CD14-positive monocyte (primary cell): Measurements from ENCODE around the gene OBSCN. TPM values are rescaled to one million over a fixed set of nuclear protein-coding genes. Genes with fewer than 3 reads are reported as not detected.

Experiments
- DNase-seq, 3 donors: peaks; one replicate each; pipeline ENCODE4 v3.0.0-alpha.2; 2011 to 2022
- H2AFZ ChIP-seq: 2 replicates; pipeline ENCODE4 v1.6.0; 2012; ENCODE audit warnings: mild to moderate bottlenecking, low read depth, low read length, inconsistent platforms; ENCODE audit not compliant: insufficient read depth, poor library complexity, severe bottlenecking
- H3K27ac ChIP-seq, 2 donors: 1 replicate in 1 of 2; 2 replicates in 1 of 2; pipeline ENCODE4 v1.5.1; 2012 to 2013; ENCODE audit warnings: low read length in 2 of 2, control low read depth in 1 of 2, inconsistent platforms in 1 of 2, low read depth in 1 of 2, mild to moderate bottlenecking in 1 of 2
- H3K27me3 ChIP-seq, 2 donors: one replicate each; pipeline versions ENCODE4 v1.6.0 to v1.6.1; 2011 to 2013; ENCODE audit warnings: low read length in 2 of 2; ENCODE audit not compliant: control insufficient read depth in 2 of 2, insufficient read depth in 2 of 2
- H3K36me3 ChIP-seq, 2 donors: replicated peaks in 1 of 2; 1 replicate in 1 of 2; 2 replicates in 1 of 2; pipeline versions ENCODE4 v1.5.1 to v1.6.1; 2012 to 2013; ENCODE audit warnings: low read length in 2 of 2, control low read depth in 1 of 2, inconsistent platforms in 1 of 2, mild to moderate bottlenecking in 1 of 2; ENCODE audit not compliant: insufficient read depth in 2 of 2, control insufficient read depth in 1 of 2
- H3K4me1 ChIP-seq, 2 donors: 1 replicate in 1 of 2; 2 replicates in 1 of 2; pipeline versions ENCODE4 v1.5.1 to v1.6.1; 2012 to 2013; ENCODE audit warnings: low read length in 2 of 2, control low read depth in 1 of 2, inconsistent platforms in 1 of 2, mild to moderate bottlenecking in 1 of 2, moderate library complexity in 1 of 2; ENCODE audit not compliant: insufficient read depth in 2 of 2, control insufficient read depth in 1 of 2
- H3K4me2 ChIP-seq: replicated peaks from 2 replicates; pipeline ENCODE3; 2012; ENCODE audit warnings: low read length, moderate library complexity, mild to moderate bottlenecking; ENCODE audit not compliant: poor library complexity, severe bottlenecking; ENCODE audit errors: extremely low read depth
- H3K4me3 ChIP-seq, 3 experiments: fragments of 200-600 bp in 1 of 3; sonication (generic) in 1 of 3; replicated peaks in 1 of 3; 1 replicate in 2 of 3; 2 replicates in 1 of 3; pipeline ENCODE4 v1.5.1; 2011 to 2013; ENCODE audit warnings: low read length in 3 of 3, mild to moderate bottlenecking in 3 of 3, control low read depth in 2 of 3, low read depth in 2 of 3, inconsistent platforms in 1 of 3, moderate library complexity in 1 of 3
- H3K79me2 ChIP-seq: 2 replicates; pipeline ENCODE4 v1.6.0; 2012; ENCODE audit warnings: mild to moderate bottlenecking, control low read depth, inconsistent platforms, low read length, moderate library complexity; ENCODE audit not compliant: insufficient read depth
- H3K9ac ChIP-seq: 2 replicates; pipeline ENCODE4 v1.6.0; 2017; ENCODE audit warnings: low read length, mild to moderate bottlenecking; ENCODE audit not compliant: insufficient read depth, poor library complexity, severe bottlenecking
- H3K9me3 ChIP-seq, 2 donors: replicated peaks in 1 of 2; 1 replicate in 1 of 2; 2 replicates in 1 of 2; pipeline versions ENCODE4 v1.5.1 to v1.6.1; 2012 to 2013; ENCODE audit warnings: low read length in 2 of 2, control low read depth in 1 of 2; ENCODE audit not compliant: control insufficient read depth in 1 of 2, insufficient read depth in 1 of 2
- H4K20me1 ChIP-seq: 2 replicates; pipeline ENCODE4 v1.6.0; 2012; ENCODE audit warnings: mild to moderate bottlenecking, low read length, control low read depth, moderate library complexity; ENCODE audit not compliant: insufficient read depth
- H3K27ac Mint-ChIP-seq, 7 donors: one replicate each; pipeline ENCODE4 v1.8.0; 2020; ENCODE audit warnings: mild to moderate bottlenecking in 7 of 7, mixed read lengths in 7 of 7, moderate library complexity in 6 of 7, inconsistent platforms in 2 of 7
- H3K27me3 Mint-ChIP-seq, 3 donors: one replicate each; pipeline ENCODE4 v1.8.0; 2021 to 2022; ENCODE audit warnings: low read depth in 3 of 3, mild to moderate bottlenecking in 3 of 3, mixed read lengths in 3 of 3, moderate library complexity in 3 of 3, inconsistent platforms in 1 of 3
- H3K36me3 Mint-ChIP-seq, 2 donors: one replicate each; pipeline ENCODE4 v1.8.0; 2020; ENCODE audit warnings: mixed read lengths in 2 of 2, inconsistent platforms in 1 of 2, mild to moderate bottlenecking in 1 of 2
- H3K4me1 Mint-ChIP-seq: one replicate; pipeline ENCODE4 v1.8.0; 2020; ENCODE audit warnings: mild to moderate bottlenecking, mixed read lengths
- H3K4me3 Mint-ChIP-seq, 2 donors: one replicate each; pipeline ENCODE4 v1.8.0; 2020; ENCODE audit warnings: mild to moderate bottlenecking in 2 of 2, mixed read lengths in 2 of 2, moderate library complexity in 1 of 2
- H3K9me3 Mint-ChIP-seq, 7 donors: one replicate each; pipeline ENCODE4 v1.8.0; 2020 to 2022; ENCODE audit warnings: mixed read lengths in 7 of 7, mild to moderate bottlenecking in 6 of 7, moderate library complexity in 6 of 7, inconsistent platforms in 2 of 7
- WGBS: methylation state at CpG from one replicate; pipeline ENCODE4 v1.1.5; 2013; ENCODE audit warnings: missing lambda C conversion rate; ENCODE audit not compliant: insufficient coverage; 5-methylcytosine and 5-hydroxymethylcytosine counted together
- intact Hi-C, 2 donors: fragments of 100-400 bp; cut with micrococcal nuclease; formaldehyde crosslinking; loops; one replicate each; pipeline versions ENCODE4 v1.15.0 to v1.15.1; 2023
- polyA plus RNA-seq, 3 donors: library from polyadenylated mRNA; depleted of rRNA in 1 of 3; unstranded in 2 of 3; stranded (reverse) in 1 of 3; fragments of 300-500 nt in 2 of 3; fragments of >200 nt in 1 of 3; fragmentation: Illumina TruSeq in 2 of 3; gene quantifications; 1 replicate in 2 of 3; 2 replicates in 1 of 3; pipeline ENCODE4 v1.2.3, GENCODE V29; 2012 to 2021
- TF ChIP-seq, protein P1 (sequence below): fragments of 200-600 bp; IDR thresholded peaks from one replicate; pipeline ENCODE4 v1.8.0; 2022; ENCODE audit warnings: antibody characterized with exemption, mild to moderate bottlenecking

Gene OBSCN
- polyA plus RNA-seq, 3 donors, result 0.57 to 1.5 (median 0.76) TPM

- Histone ChIP-seq H3K36me3 (peaks cover 3 to 14% of the 10 kb centered on the region in 2 donors), H3K79me2 (peaks cover 15% of the 10 kb centered on the region), H4K20me1 (peaks cover 4% of the 10 kb centered on the region), H2AFZ (no peak overlapping the region), H3K4me2 (no peak overlapping the region), H3K4me1 (peaks cover 16 to 25% of the 10 kb centered on the region in 2 donors), H3K27ac (no peak overlapping the region), H3K9me3 (peaks cover 0 to 12% of the 10 kb centered on the region in 2 donors), H3K9ac (no peak overlapping the region), H3K4me3 (no peak overlapping the region), H3K27me3 (peaks cover 17 to 31% of the 10 kb centered on the region in 2 donors)
- Mint-ChIP-seq H3K27ac (no peak overlapping the region), H3K27me3 (peaks cover 26 to 31% (median 31%) of the 10 kb centered on the region in 3 donors), H3K36me3 (peaks cover 19 to 27% of the 10 kb centered on the region in 2 donors), H3K9me3 (peaks cover 0 to 9% (median 4%) of the 10 kb centered on the region in 7 donors), H3K4me3 (no peak overlapping the region), H3K4me1 (peaks cover 35% of the 10 kb centered on the region)
- 89% methylated on average over 8 of the region's 9 CpGs for WGBS
- DNase-seq, result no peak
- TF ChIP-seq, protein P1, sequence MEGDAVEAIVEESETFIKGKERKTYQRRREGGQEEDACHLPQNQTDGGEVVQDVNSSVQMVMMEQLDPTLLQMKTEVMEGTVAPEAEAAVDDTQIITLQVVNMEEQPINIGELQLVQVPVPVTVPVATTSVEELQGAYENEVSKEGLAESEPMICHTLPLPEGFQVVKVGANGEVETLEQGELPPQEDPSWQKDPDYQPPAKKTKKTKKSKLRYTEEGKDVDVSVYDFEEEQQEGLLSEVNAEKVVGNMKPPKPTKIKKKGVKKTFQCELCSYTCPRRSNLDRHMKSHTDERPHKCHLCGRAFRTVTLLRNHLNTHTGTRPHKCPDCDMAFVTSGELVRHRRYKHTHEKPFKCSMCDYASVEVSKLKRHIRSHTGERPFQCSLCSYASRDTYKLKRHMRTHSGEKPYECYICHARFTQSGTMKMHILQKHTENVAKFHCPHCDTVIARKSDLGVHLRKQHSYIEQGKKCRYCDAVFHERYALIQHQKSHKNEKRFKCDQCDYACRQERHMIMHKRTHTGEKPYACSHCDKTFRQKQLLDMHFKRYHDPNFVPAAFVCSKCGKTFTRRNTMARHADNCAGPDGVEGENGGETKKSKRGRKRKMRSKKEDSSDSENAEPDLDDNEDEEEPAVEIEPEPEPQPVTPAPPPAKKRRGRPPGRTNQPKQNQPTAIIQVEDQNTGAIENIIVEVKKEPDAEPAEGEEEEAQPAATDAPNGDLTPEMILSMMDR, result no peak
- intact Hi-C loops, result loop anchor here in 1 of 2 donors (5.0 kb wide), 1 partner anchor 36 kb away; no protein-coding TSS in a partner anchor
Measured at GRCh38 chr1:228411548-228412430, 203.9 kb downstream of the OBSCN start.

- Histone ChIP-seq H3K4me1 (peaks cover 7 to 11% of the 10 kb centered on the region in 2 donors), H3K27ac (no peak overlapping the region), H3K4me2 (no peak overlapping the region), H2AFZ (no peak overlapping the region), H3K9me3 (peaks cover 0 to 12% of the 10 kb centered on the region in 2 donors), H4K20me1 (peaks cover 7% of the 10 kb centered on the region), H3K27me3 (peaks cover 31 to 48% of the 10 kb centered on the region in 2 donors), H3K36me3 (peaks cover 3 to 14% of the 10 kb centered on the region in 2 donors), H3K4me3 (no peak overlapping the region), H3K9ac (no peak overlapping the region), H3K79me2 (peaks cover under 1% of the 10 kb centered on the region)
- intact Hi-C loops, result loop anchor here in 1 of 2 donors (5.0 kb wide), 1 partner anchor 34 kb away; no protein-coding TSS in a partner anchor
- Mint-ChIP-seq H3K27ac (peak overlapping the region in 1 of 7 donors; percentile 10), H3K36me3 (peaks cover 19 to 27% of the 10 kb centered on the region in 2 donors), H3K4me3 (no peak overlapping the region), H3K9me3 (peaks cover 0 to 9% (median 4%) of the 10 kb centered on the region in 7 donors), H3K27me3 (peaks cover 43 to 48% (median 46%) of the 10 kb centered on the region in 3 donors), H3K4me1 (peaks cover 26% of the 10 kb centered on the region)
- WGBS, result 96% methylated on average over 9 of the region's 10 CpGs
- TF ChIP-seq, protein P1, result no peak
- no peak for DNase-seq
Measured at GRCh38 chr1:228413241-228414010, 205.6 kb downstream of the OBSCN start.
